ENCODE measurements around the gene DIDO1. TPM values are rescaled to one million over a fixed set of nuclear protein-coding genes. Genes with fewer than 3 reads are reported as not detected.

DIDO1 gene
- total RNA-seq, 2 experiments from 2014 or later = 100 to 104 TPM

DNA sequence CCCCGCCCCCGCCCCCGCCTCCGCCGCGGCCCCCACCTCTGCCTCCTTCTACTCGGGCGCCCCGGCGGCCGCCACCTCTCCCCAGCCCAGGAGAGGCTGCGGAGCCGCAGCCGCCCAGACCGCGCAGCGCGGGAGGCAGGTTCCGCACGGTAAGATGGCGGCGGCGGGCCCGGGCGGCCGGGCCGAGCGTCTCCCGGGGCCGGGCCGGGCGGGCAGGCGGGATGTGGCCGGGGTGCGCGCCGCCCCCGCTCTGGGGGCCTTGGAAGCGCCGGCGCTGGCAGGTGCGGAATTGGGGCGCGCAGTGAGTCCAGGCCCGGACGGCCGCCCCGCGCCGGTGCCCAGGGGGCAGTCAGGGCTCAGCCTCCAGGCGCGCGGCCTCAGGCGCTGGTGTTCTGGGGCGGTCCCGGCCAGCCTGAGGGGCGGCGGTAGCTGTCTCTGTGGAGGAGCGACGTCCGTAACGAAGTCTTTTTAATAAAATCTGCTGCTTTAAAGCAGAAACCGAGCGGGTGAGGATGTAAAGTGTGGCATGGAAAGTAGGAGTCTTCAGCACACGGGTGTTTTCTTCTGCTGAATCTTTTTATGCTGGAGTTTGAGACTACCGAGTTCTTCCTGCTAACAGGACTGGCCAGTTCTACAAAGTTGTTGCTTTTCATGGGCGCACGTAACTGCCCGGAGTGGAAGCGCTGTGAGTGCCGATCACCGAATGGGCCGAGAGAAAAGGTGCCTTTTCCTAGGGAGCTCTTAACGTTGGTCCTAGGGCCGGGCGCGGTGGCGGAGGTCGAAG, 12.0 kb upstream of the DIDO1 start, which contains the start of gene GID8:
Gene GID8, plus strand, starts transcription at position 43 of the 784 bp plus-strand sequence. CDS start 3,356 bp downstream, outside the sequence.
- Mint-ChIP-seq H3K4me3 (peak within 1 kb of the TSS; percentile 96), H3K27ac (peak within 1 kb of the TSS; percentile 97), H3K9me3 (no peaks in the 10 kb centered on the region), H3K27me3 (no peaks in the 10 kb centered on the region), H3K36me3 (peaks cover 13% of the 10 kb centered on the region), H3K4me1 (peaks cover 20% of the 10 kb centered on the region)
- peak; percentile 39 for DNase-seq
- POLR2A ChIA-PET = interaction anchor here (0.6 to 6.6 kb wide), 6 partner anchors 10 to 50 kb away, joined by 3 to 85 read pairs (median 25); partner anchors contain the start of genes DIDO1 and SLC17A9
- peak; percentile 60 for ATAC-seq (ENCODE audit: low read depth)

DNA sequence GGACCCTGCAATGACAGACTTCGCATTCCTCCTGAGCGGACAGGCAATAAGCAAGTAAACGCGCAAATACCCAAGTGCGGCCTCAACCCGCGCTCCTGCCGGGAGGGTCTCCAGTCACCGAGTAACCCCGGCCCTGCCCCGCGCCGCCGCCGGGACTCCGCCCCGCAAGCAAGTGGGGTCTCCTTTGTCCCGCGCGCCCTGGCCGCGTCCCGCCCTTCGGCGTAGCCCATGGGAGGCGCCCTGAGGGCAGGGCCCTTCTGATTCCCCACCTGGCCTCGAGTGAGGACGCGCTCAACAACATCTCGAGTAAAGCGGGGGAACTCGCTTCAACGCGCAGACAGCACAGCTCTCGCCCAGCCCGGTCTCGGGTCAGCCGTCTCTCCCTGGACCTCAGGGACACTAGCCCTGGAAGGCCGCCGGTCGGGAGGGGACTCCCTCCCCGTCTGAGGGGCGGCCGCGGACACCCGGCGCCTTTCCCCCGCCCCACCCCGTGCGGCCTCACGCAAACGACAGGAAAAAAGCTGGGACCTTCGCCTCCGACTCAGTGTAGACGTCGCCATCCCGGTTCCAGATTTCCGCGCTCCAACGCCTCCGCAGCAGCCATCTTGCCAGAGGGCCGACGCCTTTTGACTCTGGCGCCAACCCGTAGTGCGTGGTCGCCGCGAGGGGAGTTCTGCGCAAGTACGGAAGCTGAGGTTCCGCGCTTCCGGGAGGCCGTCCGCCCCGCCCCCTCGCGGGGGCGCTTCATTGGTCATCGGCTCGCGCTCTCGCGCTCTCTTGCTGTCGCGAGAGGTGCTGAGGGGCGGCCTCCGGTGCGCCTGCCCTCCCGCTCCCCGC, 11.2 kb upstream of the DIDO1 start:
- Mint-ChIP-seq H3K36me3 (peaks cover 18% of the 10 kb centered on the region), H3K9me3 (no peaks in the 10 kb centered on the region), H3K27ac (peak overlapping the region; percentile 97), H3K4me3 (no peak overlapping the region), H3K27me3 (no peaks in the 10 kb centered on the region), H3K4me1 (peaks cover 25% of the 10 kb centered on the region)
- ATAC-seq (ENCODE audit: low read depth) (peak; percentile 85), DNase-seq (peak; percentile 99)
- POLR2A ChIA-PET = interaction anchor here (0.6 to 6.6 kb wide), 9 partner anchors 11 to 277 kb away, joined by 3 to 85 read pairs (median 5); partner anchors contain the start of genes DIDO1 and SLC17A9

DNA sequence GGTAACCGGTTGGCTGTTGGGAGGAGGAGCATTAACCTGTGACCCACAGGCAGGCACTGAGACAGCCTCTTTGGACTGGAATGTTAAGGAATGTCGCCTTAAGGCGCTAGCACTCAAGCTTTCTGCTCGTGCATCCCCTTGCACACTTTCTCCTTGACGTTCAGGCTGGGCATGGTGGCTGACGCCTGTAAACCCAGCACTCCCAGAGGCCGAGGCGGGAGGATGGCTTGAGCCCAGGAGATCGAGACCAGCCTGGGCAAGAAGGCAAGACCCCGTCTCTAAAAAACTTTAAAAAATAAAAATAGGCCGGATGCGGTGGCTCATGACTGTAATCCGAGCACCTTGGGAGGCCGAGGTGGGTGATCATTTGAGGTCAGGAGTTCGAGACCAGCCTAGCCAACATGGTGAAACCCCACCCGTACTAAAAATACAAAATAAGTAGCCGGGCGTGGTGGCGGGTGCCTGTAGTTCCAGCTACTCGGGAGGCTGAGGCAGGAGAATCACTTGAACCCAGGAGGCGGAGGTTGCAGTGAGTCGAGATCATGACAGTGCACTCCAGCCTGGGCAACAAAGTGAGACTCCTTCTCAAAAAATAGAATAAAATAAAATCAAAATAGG, 9.8 kb upstream of the DIDO1 start:
- DNase-seq (no peak), ATAC-seq (ENCODE audit: low read depth) (no peak)
- POLR2A ChIA-PET = interaction anchor here (1.1 to 6.6 kb wide), 5 partner anchors 9 to 278 kb away, joined by 3 to 85 read pairs (median 34); partner anchors contain the start of genes DIDO1 and SLC17A9
- H3K27ac Mint-ChIP-seq = no peak overlapping the region
- H3K27me3 Mint-ChIP-seq = no peaks in the 10 kb centered on the region
- H3K9me3 Mint-ChIP-seq = no peaks in the 10 kb centered on the region
- no peak overlapping the region for H3K4me3 Mint-ChIP-seq
- H3K4me1 Mint-ChIP-seq = peaks cover 22% of the 10 kb centered on the region
- peaks cover 18% of the 10 kb centered on the region for H3K36me3 Mint-ChIP-seq

DNA sequence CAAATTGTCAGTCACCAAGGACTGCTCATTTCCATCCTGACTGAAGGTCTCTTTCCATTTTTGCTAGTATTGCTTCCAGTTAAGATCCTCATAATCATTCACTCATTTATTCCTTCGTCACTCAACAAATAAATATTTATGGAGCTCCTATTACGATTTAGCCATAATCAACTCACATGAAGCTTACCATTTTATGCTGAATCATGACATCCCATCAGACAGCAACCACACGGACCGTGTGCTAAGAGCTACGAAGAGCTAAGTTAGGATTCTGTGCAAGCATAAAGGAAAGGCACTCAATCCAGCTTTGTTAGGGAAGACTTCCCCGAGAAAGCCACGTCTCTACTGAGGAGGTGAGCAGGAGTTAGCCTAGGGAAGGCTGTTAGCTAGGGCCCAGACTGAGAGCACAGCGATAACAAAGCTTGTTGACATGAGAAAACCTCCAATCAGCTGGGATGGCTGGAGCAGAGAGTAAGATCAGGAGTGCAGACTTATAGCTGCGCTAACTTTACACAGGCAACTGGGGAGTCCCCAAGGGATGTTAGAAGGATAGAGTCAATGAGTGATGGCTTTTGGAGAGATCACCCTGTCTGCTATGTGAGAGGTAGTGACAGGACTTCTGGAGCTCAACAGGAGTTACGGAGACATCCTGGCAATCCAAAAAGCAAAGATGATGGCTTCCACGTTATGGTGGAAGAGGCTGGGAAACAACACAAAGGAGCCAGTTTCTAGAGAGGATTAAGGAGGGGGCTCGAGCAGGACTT, 9.1 kb upstream of the DIDO1 start:
- H3K27ac Mint-ChIP-seq = no peak overlapping the region
- POLR2A ChIA-PET = interaction anchor here (1.1 to 6.6 kb wide), 5 partner anchors 9 to 31 kb away, joined by 3 to 85 read pairs (median 10); partner anchors contain the start of genes DIDO1 and SLC17A9
- no peaks in the 10 kb centered on the region for H3K9me3 Mint-ChIP-seq
- no peak for ATAC-seq (ENCODE audit: low read depth)
- peaks cover 26% of the 10 kb centered on the region for H3K4me1 Mint-ChIP-seq
- peaks cover 16% of the 10 kb centered on the region for H3K36me3 Mint-ChIP-seq
- H3K27me3 Mint-ChIP-seq = no peaks in the 10 kb centered on the region
- peak; percentile 7 for DNase-seq
- H3K4me3 Mint-ChIP-seq = no peak overlapping the region

DNA sequence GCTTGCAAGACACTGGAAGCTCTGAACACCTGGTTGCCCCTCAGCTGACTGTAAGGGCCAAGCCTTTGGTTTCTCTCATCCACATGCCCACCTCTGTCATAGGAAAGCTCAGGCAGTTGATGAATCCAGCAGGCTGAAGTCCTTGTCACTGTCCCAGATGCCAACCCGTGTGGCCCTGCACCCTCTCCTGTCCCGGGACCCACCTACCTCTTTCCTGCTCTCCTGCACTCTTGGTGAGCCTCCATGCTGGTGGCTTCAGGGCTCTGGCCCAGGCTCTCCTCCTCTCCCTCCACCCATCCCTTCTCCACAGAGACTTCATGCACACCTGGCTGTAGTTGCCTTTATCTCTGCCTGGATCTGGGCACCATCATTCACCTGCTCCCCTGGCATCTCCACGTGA, 7.7 kb upstream of the DIDO1 start:
- Mint-ChIP-seq H3K4me3 (no peak overlapping the region), H3K27me3 (no peaks in the 10 kb centered on the region), H3K36me3 (peaks cover 12% of the 10 kb centered on the region), H3K4me1 (peaks cover 25% of the 10 kb centered on the region), H3K9me3 (no peaks in the 10 kb centered on the region), H3K27ac (no peak overlapping the region)
- DNase-seq (peak; percentile 6), ATAC-seq (ENCODE audit: low read depth) (no peak)
- POLR2A ChIA-PET = interaction anchor here (2.3 to 6.6 kb wide), 2 partner anchors 16 to 20 kb away, joined by 10 to 85 read pairs; partner anchors contain the start of gene SLC17A9

DNA sequence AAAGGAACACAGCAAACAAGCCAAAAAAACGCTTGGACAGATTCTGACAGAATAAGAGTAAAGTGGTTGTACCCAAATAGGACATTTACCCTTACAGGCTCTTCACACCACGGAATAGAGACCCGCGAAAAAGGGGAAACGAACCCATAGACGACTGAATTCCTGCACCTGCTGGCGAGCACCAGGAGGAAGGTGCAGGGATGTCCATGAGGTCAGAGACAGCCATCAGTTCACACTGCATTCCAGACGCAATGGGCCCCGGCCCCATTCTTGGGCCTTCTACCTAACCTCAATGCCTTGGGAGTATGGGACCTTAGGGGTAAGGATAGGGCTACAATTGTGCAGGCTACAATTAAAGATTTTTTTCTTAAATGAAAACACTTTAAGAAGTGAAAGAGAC, 5.2 kb upstream of the DIDO1 start:
- Mint-ChIP-seq H3K9me3 (no peaks in the 10 kb centered on the region), H3K36me3 (peaks cover 5% of the 10 kb centered on the region), H3K4me1 (peaks cover 36% of the 10 kb centered on the region), H3K27me3 (no peaks in the 10 kb centered on the region), H3K4me3 (no peak overlapping the region), H3K27ac (no peak overlapping the region)
- POLR2A ChIA-PET = no interaction called here
- DNase-seq (peak; percentile 10), ATAC-seq (ENCODE audit: low read depth) (no peak)

DNA sequence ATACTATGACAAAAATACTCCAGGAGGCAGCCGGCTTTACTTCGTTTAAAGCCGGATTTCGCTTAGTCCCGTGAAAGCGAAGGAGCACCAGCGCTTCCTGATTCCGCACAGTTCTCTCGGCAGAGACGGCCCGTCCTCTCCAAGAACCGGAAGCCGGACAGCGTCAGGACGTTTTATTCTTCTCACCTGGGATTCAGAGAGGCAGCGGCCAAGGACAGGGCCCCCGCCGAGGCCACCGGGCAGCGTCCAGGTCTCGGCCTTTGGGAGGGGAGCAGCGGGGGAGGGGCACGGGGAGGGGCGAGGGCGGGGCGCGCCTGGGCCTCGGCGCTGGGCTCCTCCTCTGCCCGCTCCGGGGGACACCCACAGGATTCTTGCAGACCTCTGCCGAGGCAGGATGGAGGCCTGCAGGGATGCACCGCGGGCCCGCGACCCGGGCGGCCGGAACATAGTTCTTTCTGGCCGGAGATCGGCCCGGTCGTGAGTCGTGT, 2.8 kb upstream of the DIDO1 start:
- Mint-ChIP-seq H3K36me3 (peaks cover 9% of the 10 kb centered on the region), H3K4me1 (peaks cover 45% of the 10 kb centered on the region)

DNA sequence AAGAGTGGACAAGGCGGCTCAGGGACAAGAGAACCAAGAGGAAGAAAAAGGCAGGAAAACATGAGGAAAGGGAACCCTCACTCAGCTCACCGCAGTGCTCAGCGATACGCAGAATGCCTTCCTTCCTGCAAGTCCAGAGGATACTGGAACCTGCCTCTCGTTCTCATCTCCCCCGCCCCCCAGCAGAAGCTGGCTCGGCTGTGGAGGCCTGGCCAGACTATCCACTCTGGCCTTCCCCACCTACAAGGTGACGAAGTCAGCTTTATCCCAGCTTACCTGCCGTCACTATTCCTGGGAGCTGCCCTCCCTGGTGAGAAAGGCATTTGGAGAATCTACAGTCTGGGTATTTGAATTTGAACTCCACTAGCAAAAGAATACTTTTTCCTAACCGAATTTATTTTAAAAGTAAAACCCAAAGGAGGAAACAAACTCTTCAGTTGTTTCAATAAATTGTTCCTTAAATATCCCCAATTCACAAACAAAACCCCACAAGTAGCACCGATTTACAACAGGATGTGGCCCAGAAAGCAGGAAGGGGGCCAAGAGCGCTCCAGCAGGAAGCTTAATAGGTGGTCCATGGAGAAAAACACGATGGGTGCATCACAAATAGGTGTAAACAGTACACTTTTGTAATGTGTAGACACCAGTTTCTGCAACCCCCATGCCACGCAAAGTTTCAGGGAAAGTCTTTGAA, 2.1 kb upstream of the DIDO1 start:
- Mint-ChIP-seq H3K9me3 (no peaks in the 10 kb centered on the region), H3K27ac (peak overlapping the region; percentile 91), H3K4me3 (peak overlapping the region; percentile 93), H3K4me1 (peaks cover 47% of the 10 kb centered on the region), H3K36me3 (peaks cover 9% of the 10 kb centered on the region), H3K27me3 (no peaks in the 10 kb centered on the region)
- DNase-seq (peak; percentile 37), ATAC-seq (ENCODE audit: low read depth) (no peak)
- POLR2A ChIA-PET = interaction anchor here (1.6 to 5.0 kb wide), 4 partner anchors 9 to 29 kb away, joined by 4 to 55 read pairs (median 32); partner anchors contain the start of gene GID8

More for the DNA sequence above, 2.8 kb upstream of the DIDO1 start:
- ATAC-seq (ENCODE audit: low read depth) (peak; percentile 37), DNase-seq (peak; percentile 69)
- Mint-ChIP-seq H3K9me3 (no peaks in the 10 kb centered on the region), H3K27me3 (no peaks in the 10 kb centered on the region), H3K27ac (peak overlapping the region; percentile 91), H3K4me3 (peak overlapping the region; percentile 93)
- POLR2A ChIA-PET = interaction anchor here (1.2 to 5.0 kb wide), 3 partner anchors 8 to 13 kb away, joined by 3 to 55 read pairs (median 47); partner anchors contain the start of gene GID8

DNA sequence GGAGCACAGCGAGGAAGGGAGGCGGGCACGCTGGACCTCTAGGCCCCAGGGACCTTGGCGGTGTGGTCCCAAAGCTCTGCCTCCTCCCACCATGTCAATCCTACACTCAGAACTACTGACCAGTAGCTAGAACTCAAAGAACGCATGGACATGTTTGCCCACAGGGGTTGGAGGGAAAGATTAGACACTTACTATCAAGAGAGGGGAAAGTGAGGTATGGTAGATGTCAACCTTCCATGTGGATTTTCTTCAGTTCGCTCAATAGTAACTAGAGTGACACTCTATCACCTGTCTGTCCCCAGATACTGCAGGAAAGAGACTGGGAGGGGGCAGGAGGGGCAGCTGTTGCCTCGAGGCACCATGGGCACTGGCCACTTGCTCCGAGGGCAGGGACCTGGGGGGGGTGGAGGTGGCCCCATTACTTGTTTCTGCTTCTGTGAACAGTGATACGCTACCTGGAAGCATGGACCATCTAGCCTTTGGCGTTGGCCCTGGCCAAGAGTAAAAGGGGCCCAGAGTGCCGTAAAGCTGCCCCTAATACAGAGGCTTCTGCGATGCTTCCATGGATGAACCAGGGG, 912 bp upstream of the DIDO1 start:
- ATAC-seq (ENCODE audit: low read depth) (no peak), DNase-seq (peak; percentile 32)
- Mint-ChIP-seq H3K4me3 (peak overlapping the region; percentile 93), H3K4me1 (peaks cover 50% of the 10 kb centered on the region), H3K9me3 (no peaks in the 10 kb centered on the region), H3K36me3 (peaks cover 7% of the 10 kb centered on the region), H3K27ac (peak overlapping the region; percentile 92), H3K27me3 (no peaks in the 10 kb centered on the region)
- POLR2A ChIA-PET = interaction anchor here (1.3 to 5.0 kb wide), 8 partner anchors 8 to 32 kb away, joined by 4 to 55 read pairs (median 16); partner anchors contain the start of gene GID8

DNA sequence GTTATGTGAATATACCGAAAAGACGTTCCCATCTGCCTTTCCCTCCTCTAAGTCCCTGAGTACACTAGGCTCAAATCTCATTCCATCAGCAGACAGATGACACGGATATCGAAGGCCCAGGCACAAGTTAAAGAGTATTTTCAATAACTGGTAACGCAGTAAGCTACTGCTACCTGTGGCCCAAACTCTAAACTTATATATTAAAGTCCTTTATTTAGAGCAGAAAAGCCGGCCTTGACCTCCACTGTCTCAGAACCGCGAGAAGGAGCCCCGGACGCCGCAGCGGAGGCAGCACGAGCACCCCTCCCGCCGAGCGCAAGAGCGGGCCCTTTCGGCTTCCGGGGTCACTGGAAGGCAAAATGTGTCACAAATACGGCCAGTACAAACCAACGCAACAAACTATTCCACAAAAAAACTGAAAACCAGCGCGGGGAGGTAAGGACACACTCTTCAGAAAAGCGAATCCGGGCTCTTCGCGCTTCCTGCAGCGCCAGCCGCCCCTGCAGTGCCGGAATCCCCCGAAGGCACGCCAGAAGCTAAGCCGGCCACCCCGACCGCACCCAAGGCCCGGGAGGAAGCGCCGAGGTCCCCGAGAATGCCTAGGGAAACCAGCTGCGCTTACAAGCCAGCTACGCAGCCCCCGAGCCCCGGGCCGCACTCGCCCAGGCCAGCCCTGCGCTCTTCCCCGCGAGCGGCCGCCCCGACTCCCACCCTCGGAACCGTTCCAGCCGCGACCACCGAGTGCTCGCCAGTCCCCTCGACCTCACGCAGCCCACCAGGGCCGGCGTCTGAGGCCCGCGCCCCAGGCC, 681 bp downstream of the DIDO1 start:
- Mint-ChIP-seq H3K4me3 (peak overlapping the region; percentile 92), H3K27ac (peak overlapping the region; percentile 94), H3K27me3 (no peaks in the 10 kb centered on the region), H3K36me3 (peaks cover 8% of the 10 kb centered on the region), H3K4me1 (peaks cover 54% of the 10 kb centered on the region), H3K9me3 (no peaks in the 10 kb centered on the region)
- POLR2A ChIA-PET = interaction anchor here (1.0 to 5.0 kb wide), 6 partner anchors 10 to 64 kb away, joined by 4 to 55 read pairs (median 21); partner anchors contain the start of genes GID8 and TCFL5
- DNase-seq (peak; percentile 72), ATAC-seq (ENCODE audit: low read depth) (peak; percentile 9)

All from activated naive CD8-positive, alpha-beta T cell treated with anti-CD3 and anti-CD28 coated beads, Interleukin-2, amount 10 ng/mL, durations not matched to agents 7 days and 5 days (primary cell).